Measurements from ENCODE around the gene TMEM121B.

Gene TMEM121B

GRCh38 chr22:17086788-17087497 is 34.2 kb downstream of the TMEM121B start:
- DNase-seq, result no peak

DNA sequence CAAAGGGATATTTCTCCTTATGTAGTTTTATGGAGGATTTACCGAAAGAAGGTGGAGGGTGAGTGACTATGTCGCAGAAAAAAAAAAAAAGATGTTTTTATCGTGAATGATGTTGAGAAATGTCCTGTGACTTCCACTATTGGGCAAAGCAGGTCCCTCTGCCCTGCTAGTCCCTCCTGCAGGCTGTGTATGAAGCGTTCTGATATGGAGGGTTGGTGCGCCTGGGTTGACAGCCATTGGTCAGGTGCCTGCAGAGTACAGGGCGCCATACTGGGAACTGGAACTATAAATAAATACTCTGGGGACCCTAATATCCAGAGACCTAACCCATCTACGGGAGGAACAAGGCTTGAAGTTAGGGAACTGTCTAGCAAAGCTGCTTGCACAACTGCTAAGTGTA is 34.9 kb downstream of the TMEM121B start:
- no peak for DNase-seq

DNA sequence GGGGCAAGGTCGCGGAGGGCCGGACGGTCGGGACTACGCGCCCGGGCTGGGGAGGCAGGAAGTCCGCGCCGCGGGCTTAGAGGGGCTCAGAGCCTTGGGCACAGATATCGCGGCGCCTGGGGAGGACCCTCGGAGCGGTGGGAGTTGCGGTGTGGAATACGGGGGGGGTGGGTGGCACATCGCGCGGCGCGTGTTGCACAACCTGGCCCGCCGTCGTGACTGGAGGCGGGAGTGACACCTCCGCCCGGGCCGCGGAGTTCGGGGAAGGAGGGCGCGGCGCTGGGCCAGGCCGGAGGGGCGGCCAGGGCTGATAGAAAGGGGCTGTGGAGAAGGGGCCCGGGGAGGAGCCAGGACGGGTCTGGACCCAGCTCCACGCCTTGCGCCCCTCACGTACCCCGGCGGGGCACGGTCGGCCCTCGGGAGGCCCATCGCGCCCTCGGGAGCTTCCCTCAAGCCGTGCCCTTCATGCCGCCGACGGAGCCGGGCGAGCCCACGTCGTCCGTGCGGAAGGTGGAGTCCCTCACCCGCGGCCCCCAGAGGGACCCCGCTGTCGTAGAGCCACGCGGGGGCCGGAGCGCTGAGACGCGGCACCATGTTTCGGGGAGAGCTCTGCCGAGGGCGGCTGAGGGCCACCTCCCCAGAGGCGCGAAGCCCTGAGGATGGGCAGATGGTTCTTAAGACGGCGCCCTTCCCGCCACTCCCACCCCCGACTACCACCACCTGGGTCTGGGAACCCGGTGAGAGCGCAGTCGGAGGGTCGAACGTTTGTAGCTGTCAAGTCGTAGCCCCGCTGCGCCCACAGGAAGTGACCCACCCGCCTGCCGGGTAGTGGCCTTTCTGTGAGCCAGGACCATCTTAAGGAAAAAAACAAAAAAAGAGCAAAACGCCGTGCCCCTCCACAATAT is 35.6 kb downstream of the TMEM121B start:
- no peak for DNase-seq

DNA sequence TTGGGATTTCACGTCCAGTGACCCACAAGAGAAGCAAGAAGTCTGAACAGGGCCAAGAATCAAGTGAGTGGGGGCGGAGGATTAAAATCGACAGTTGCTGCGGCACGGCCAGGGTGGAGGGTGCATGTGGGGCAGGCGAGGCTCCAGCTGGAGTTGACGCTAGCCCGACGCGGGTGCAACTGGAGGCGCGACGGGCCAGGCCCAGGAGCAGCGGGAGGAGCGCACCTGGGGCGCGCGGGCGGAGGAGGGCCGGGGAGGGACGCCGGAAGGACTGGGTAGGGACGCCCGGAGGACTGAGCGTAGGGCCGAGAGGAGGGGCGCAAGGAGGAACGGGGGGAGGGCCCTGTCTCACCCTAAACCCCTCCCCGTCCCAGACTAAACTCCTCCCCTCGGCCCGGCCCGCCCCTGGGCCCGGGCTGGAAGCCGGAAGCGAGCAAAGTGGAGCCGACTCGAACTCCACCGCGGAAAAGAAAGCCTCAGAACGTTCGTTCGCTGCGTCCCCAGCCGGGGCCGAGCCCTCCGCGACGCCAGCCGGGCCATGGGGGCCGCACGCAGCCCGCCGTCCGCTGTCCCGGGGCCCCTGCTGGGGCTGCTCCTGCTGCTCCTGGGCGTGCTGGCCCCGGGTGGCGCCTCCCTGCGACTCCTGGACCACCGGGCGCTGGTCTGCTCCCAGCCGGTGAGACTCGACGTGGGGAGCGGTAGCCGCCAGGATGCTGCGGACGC is 36.4 kb downstream of the TMEM121B start, which contains the start of gene IL17RA:
Gene IL17RA (plus strand): TSS at position 447 of the 723 bp plus-strand sequence. CDS start 92 bp downstream, at position 539.
- DNase-seq, result peak; percentile 97

DNA sequence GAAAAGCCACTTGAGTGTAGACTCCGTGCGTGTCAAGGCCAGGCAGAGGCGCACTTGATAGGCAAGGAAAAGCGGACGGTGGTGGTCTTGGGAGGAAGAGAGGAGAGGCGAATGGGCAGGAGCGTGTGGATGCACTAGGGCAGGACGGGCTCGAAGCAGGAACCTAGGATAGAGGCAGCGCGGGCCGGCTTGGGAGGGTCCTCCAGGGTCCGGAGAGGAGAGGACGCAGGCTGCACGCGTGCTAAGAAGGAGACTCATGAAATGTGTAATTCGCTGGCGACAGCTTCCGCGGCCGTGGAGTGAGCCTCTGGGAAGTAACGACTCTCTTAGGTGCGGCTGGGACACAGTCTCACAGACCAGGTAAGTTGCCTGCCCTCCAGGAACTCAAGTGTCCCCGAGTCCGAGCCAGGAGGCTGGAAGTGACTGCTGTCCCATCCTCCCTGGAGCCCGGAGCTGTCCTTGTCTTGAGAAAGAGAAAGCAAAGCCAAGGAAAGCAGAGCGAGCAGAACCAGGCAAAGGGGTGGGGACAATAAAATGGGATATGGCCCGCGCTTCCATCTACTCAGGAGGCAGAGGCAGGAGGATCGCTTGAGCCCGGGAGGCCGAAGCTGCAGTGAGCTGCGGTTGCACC is 37.2 kb downstream of the TMEM121B start:
- DNase-seq, result no peak

DNA sequence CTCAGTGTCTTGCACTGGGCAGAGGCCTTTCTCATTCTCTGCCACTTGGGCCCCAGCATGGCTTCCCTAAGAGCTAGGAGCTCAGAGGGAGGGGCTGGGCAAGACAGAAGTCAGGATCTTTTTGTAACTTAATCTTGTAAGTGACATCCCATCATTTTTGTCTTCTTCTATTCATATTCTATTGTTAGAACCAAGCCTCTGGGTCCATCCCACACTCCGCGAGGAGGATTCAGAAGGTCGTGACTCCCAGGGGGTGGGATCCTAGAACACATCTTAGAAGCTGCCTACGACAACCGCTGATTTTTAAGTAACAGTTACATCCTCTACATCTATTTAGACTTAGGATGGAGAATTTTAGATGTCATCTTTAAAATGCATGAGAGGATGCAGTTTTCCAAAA is 37.9 kb downstream of the TMEM121B start:
- DNase-seq, result no peak

GRCh38 chr22:17079572-17079971 is 41.6 kb downstream of the TMEM121B start:
- DNase-seq, result no peak

- no peak for DNase-seq
Observed at GRCh38 chr22:17077255-17077654, 43.9 kb downstream of the TMEM121B start.

GRCh38 chr22:17074648-17075002 is 46.5 kb downstream of the TMEM121B start:
- no peak for DNase-seq

GRCh38 chr22:17072877-17073276 is 48.3 kb downstream of the TMEM121B start:
- no peak for DNase-seq

Data from activated effector memory CD4-positive, alpha-beta T cell treated with Interleukin-2 at 50 U/mL for 16 hours (primary cell).